Measurements from ENCODE around the gene KRT6C.

KRT6C gene

DNA sequence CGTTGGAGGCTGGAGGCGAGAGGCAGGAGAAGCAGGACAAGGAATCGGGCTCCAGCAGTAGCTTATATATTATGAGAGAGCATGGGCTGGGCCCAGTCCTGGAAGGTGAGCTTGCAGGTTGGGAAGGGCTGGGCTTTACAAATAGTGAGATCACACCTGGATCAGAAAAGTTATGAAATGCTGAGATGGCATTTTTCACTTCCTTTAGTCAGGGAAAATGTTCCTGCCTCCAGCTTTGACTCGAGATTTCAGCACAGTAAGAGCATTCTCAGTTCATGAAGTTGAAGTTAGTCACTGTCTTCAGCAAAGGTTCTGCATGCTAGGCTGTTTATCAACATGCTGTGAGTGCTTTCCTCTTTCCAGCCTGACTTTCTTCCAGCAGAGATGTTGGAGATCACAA is at the start of gene KRT6C:
Gene KRT6C, minus strand, starts transcription at position 38 of the 400 bp plus-strand sequence. CDS start 68 bp downstream, outside the sequence.
- no peak for TF ChIP-seq CTCF (IDR thresholded peaks at IDR 0.05; ENCODE audit: extremely low read depth, insufficient read depth, missing control alignments)
- no peak for DNase-seq (ENCODE audit: low spot score)
- in situ Hi-C loops (cut with MboI; ENCODE audit: low pct_unique_long_range_greater_than_20kb, low sequenced_read_pairs, unreplicated experiment), result no loop called here

DNA sequence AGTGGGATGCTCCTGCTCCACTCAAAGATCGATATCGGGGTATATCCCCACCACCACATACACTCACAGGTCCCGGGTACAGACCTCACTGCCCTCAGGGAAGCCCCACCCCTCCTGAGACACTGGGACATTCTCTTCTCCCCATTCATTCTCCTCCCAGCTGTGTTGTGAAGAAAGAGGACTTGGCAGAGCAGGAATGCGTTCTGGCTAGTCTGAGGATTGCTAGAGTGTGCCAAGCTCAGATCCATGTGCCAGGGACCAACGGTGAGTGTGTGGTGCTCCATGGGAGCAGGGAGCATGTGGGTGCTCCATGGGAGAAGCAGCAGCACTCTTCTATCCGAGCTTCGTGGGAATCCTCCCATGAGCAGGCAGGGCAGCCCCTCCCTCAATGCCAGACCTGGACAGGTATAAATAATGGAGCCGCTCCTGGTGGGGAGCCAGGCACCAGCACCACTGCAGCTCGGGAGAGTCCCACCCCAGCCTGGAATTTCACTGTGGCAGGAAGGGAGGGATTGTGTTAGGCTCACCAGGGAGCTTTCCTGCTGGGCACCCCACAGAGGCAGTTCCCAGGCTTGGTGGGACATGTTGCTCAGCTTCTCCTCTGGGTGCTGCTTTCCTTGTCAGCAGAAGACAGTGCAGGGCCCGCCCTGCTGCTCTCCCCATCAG is 48.9 kb upstream of the KRT6C start:
- in situ Hi-C loops (cut with MboI; ENCODE audit: low pct_unique_long_range_greater_than_20kb, low sequenced_read_pairs, unreplicated experiment), result no loop called here
- no peak for DNase-seq (ENCODE audit: low spot score)
- no peak for TF ChIP-seq CTCF (IDR thresholded peaks at IDR 0.05; ENCODE audit: extremely low read depth, insufficient read depth, missing control alignments)

DNA sequence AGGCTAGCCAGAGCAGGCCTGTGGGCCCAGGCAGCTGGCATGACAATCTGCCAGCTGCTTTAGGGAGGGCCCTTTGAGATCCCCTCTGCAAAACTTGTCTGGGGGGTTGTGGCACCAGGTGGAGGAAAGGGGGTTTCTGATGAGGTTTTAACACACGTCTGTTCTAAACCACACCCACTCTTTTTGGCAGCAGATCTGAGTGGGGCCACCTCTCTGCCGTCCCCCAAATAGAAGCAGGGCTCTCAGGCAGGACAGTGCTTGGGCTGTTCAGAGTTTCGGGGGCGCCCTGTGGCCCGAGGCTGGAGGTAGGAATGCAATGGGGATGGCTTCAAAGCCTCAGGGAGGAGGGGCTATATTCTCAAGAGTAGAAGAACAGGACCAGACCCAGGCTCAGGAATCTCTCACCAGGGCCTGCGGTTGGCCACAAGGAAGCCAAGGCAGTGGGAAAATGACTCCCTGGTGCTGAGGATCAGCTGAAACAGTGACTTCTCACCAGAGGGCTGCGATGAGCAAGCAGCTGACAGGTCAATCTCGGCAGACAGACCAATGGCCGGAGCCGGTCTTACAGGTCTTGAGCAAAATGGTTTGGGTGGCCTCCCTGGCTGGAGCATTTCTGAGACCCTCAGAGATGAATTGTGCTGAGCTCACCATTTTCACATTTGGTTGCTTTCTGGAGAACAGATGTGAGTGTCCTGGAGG is 48.1 kb upstream of the KRT6C start:
- TF ChIP-seq CTCF (IDR thresholded peaks at IDR 0.05; ENCODE audit: extremely low read depth, insufficient read depth, missing control alignments), result no peak
- in situ Hi-C loops (cut with MboI; ENCODE audit: low pct_unique_long_range_greater_than_20kb, low sequenced_read_pairs, unreplicated experiment), result no loop called here
- DNase-seq (ENCODE audit: low spot score), result no peak

DNA sequence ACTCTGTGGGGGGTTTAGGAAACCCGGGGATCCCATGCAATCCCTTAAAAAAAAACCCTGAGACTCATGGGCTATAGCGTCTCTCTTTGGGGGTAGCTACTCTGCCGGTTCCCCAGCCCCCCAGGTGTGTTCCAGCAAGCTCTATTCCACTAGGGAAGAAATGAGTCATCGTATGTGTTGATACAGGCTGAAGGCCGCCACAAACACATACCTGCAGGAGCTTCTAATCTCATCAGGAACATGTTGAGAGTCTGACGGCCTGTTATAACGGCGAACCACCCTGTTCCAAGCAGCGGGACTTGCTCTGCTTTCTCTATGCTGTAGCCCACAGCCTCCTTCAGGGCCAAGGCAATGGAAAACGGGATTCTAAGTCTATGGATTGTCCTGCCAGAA is 47.6 kb upstream of the KRT6C start:
- TF ChIP-seq CTCF (IDR thresholded peaks at IDR 0.05; ENCODE audit: extremely low read depth, insufficient read depth, missing control alignments), result no peak
- no peak for DNase-seq (ENCODE audit: low spot score)
- in situ Hi-C loops (cut with MboI; ENCODE audit: low pct_unique_long_range_greater_than_20kb, low sequenced_read_pairs, unreplicated experiment), result no loop called here

DNA sequence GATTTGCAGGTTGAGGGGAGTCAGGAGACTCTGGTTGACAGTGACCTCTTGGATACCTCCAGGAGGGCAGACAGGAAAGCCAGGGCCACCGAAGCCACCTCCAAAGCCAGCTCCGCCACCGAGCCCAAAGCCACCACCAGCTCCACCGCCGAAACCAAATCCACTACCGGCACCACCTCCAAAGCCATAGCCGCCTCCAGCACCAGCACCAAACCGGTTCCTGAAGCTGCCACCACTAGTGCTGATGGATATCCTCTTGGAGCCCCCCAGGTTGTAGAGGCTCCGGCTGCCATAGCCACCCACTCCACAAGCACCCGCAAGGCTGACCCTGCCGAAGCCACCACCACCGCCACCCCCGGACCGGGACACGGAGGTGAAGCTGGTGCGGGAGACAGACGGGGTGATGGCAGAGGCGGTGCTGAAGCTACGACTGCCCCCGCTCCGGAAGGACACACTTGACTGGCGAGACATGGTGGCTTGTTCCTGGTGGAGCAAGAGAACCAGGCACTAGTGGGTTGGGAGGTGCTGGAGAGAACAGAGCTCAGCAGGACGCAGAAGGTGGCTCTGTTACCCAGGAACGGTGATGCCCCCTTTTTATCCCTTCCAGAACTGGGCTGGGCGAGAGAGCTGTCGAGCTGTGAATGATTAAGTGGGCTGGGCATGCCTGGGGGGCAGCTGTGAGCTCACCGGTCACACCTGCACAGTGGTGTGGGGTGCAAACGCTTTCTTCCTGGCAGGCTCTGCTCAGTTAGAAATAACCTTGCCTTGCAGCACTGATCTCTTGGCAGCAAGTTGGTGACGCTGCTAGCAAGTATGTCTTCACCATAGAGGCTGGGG is 46.4 kb upstream of the KRT6C start, which contains the start of gene KRT5:
Gene KRT5, minus strand, starts transcription at position 569 of the 837 bp plus-strand sequence. Its CDS starts 98 bp downstream, at position 471.
- in situ Hi-C loops (cut with MboI; ENCODE audit: low pct_unique_long_range_greater_than_20kb, low sequenced_read_pairs, unreplicated experiment), result no loop called here
- TF ChIP-seq CTCF (IDR thresholded peaks at IDR 0.05; ENCODE audit: extremely low read depth, insufficient read depth, missing control alignments), result no peak
- no peak for DNase-seq (ENCODE audit: low spot score)

- DNase-seq (ENCODE audit: low spot score), result no peak
- no peak for TF ChIP-seq CTCF (IDR thresholded peaks at IDR 0.05; ENCODE audit: extremely low read depth, insufficient read depth, missing control alignments)
- in situ Hi-C loops (cut with MboI; ENCODE audit: low pct_unique_long_range_greater_than_20kb, low sequenced_read_pairs, unreplicated experiment), result no loop called here
Observed at GRCh38 chr12:52519387-52519703, 45.7 kb upstream of the KRT6C start.

All from GM13977 (cell line).